ENCODE data around the gene PHF12. TPM values are rescaled to one million over a fixed set of nuclear protein-coding genes. Genes with fewer than 3 reads are reported as not detected.
A peak's percentile ranks its signal among the peaks of the same experiment; 100 is the strongest.
"Not testable (repeated sequence)": the region's sequence is repeated elsewhere in the genome, so short reads cannot be mapped to it uniquely, and the experiment has no call there.

PHF12 gene
- total RNA-seq, 1 donor from 2014 or later: 58.4 TPM

- H3K27me3 Mint-ChIP-seq (ENCODE audit: insufficient read depth): no peaks in the 10 kb centered on the region
- intact Hi-C loops (cut with micrococcal nuclease): no loop called here
- peak overlapping the region; percentile 12 for H3K4me3 Mint-ChIP-seq
- peaks cover 30% of the 10 kb centered on the region for H3K36me3 Mint-ChIP-seq (ENCODE audit: low read depth)
- DNase-seq (ENCODE audit: low spot score): no peak
- H3K27ac Mint-ChIP-seq: no peak overlapping the region
- peaks cover 60% of the 10 kb centered on the region for H3K4me1 Mint-ChIP-seq (ENCODE audit: low read depth)
- H3K9me3 Mint-ChIP-seq: no peaks in the 10 kb centered on the region
Measured at GRCh38 chr17:28899212-28899815, 52.0 kb downstream of the PHF12 start.

- intact Hi-C loops (cut with micrococcal nuclease): no loop called here
- peak overlapping the region; percentile 96 for H3K27ac Mint-ChIP-seq
- no peaks in the 10 kb centered on the region for H3K9me3 Mint-ChIP-seq
- peaks cover 29% of the 10 kb centered on the region for H3K36me3 Mint-ChIP-seq (ENCODE audit: low read depth)
- H3K4me1 Mint-ChIP-seq (ENCODE audit: low read depth): peaks cover 64% of the 10 kb centered on the region
- H3K4me3 Mint-ChIP-seq: peak overlapping the region; percentile 95
- DNase-seq (ENCODE audit: low spot score): no peak
- no peaks in the 10 kb centered on the region for H3K27me3 Mint-ChIP-seq (ENCODE audit: insufficient read depth)
Measured at GRCh38 chr17:28898527-28898955, 52.8 kb downstream of the PHF12 start.

- intact Hi-C loops (cut with micrococcal nuclease): loop anchor here (1.0 kb wide), 2 partner anchors 56 to 135 kb away; partner anchors contain the start of gene FAM222B
- DNase-seq (ENCODE audit: low spot score): no peak
- no peaks in the 10 kb centered on the region for H3K27me3 Mint-ChIP-seq (ENCODE audit: insufficient read depth)
Measured at GRCh38 chr17:28897769-28898526, 53.4 kb downstream of the PHF12 start.

GRCh38 chr17:28896884-28897768 is 54.2 kb downstream of the PHF12 start, which contains the start of gene FLOT2:
TSS of gene FLOT2 (minus strand) at chr17:28897733. CDS start at chr17:28897574, 159 bp downstream.
- peak; percentile 50 for DNase-seq (ENCODE audit: low spot score)
- intact Hi-C loops (cut with micrococcal nuclease): loop anchor here (1.0 kb wide), 2 partner anchors 55 to 134 kb away; partner anchors contain the start of gene FAM222B
- peak within 1 kb of the TSS; percentile 95 for H3K4me3 Mint-ChIP-seq
- peaks cover 36% of the 10 kb centered on the region for H3K36me3 Mint-ChIP-seq (ENCODE audit: low read depth)
- H3K4me1 Mint-ChIP-seq (ENCODE audit: low read depth): peaks cover 68% of the 10 kb centered on the region
- H3K27ac Mint-ChIP-seq: peak within 1 kb of the TSS; percentile 96
- no peaks in the 10 kb centered on the region for H3K27me3 Mint-ChIP-seq (ENCODE audit: insufficient read depth)
- H3K9me3 Mint-ChIP-seq: no peaks in the 10 kb centered on the region

More at GRCh38 chr17:28897769-28898526, 53.4 kb downstream of the PHF12 start:
- Mint-ChIP-seq H3K9me3 (no peaks in the 10 kb centered on the region), H3K4me1 (ENCODE audit: low read depth) (peaks cover 65% of the 10 kb centered on the region), H3K4me3 (peak overlapping the region; percentile 95), H3K36me3 (ENCODE audit: low read depth) (peaks cover 35% of the 10 kb centered on the region), H3K27ac (peak overlapping the region; percentile 96)

GRCh38 chr17:28896491-28896883 is 54.8 kb downstream of the PHF12 start:
- no peaks in the 10 kb centered on the region for H3K9me3 Mint-ChIP-seq
- H3K36me3 Mint-ChIP-seq (ENCODE audit: low read depth): peaks cover 33% of the 10 kb centered on the region
- no peak for DNase-seq (ENCODE audit: low spot score)
- peak overlapping the region; percentile 73 for H3K27ac Mint-ChIP-seq
- no peaks in the 10 kb centered on the region for H3K27me3 Mint-ChIP-seq (ENCODE audit: insufficient read depth)
- intact Hi-C loops (cut with micrococcal nuclease): no loop called here
- H3K4me3 Mint-ChIP-seq: peak overlapping the region; percentile 95
- H3K4me1 Mint-ChIP-seq (ENCODE audit: low read depth): peaks cover 66% of the 10 kb centered on the region

- H3K4me3 Mint-ChIP-seq: peak overlapping the region; percentile 95
- H3K27ac Mint-ChIP-seq: peak overlapping the region; percentile 73
- no peaks in the 10 kb centered on the region for H3K9me3 Mint-ChIP-seq
- no peaks in the 10 kb centered on the region for H3K27me3 Mint-ChIP-seq (ENCODE audit: insufficient read depth)
- intact Hi-C loops (cut with micrococcal nuclease): no loop called here
- no peak for DNase-seq (ENCODE audit: low spot score)
- H3K4me1 Mint-ChIP-seq (ENCODE audit: low read depth): peaks cover 69% of the 10 kb centered on the region
- peaks cover 38% of the 10 kb centered on the region for H3K36me3 Mint-ChIP-seq (ENCODE audit: low read depth)
Measured at GRCh38 chr17:28895794-28896447, 55.4 kb downstream of the PHF12 start.

GRCh38 chr17:28893248-28894183 is 57.8 kb downstream of the PHF12 start:
- peaks cover 26% of the 10 kb centered on the region for H3K36me3 Mint-ChIP-seq (ENCODE audit: low read depth)
- peak overlapping the region; percentile 84 for H3K4me3 Mint-ChIP-seq
- intact Hi-C loops (cut with micrococcal nuclease); DNase-seq (ENCODE audit: low spot score); H3K27me3 Mint-ChIP-seq (ENCODE audit: insufficient read depth); H3K9me3 Mint-ChIP-seq: not testable (repeated sequence)
- peak overlapping the region; percentile 99 for H3K27ac Mint-ChIP-seq
- H3K4me1 Mint-ChIP-seq (ENCODE audit: low read depth): peaks cover 62% of the 10 kb centered on the region

- no peak for DNase-seq (ENCODE audit: low spot score)
- no peaks in the 10 kb centered on the region for H3K9me3 Mint-ChIP-seq
- H3K4me3 Mint-ChIP-seq: peak overlapping the region; percentile 12
- H3K27me3 Mint-ChIP-seq (ENCODE audit: insufficient read depth): no peaks in the 10 kb centered on the region
- intact Hi-C loops (cut with micrococcal nuclease): no loop called here
- peaks cover 55% of the 10 kb centered on the region for H3K4me1 Mint-ChIP-seq (ENCODE audit: low read depth)
- H3K27ac Mint-ChIP-seq: peak overlapping the region; percentile 85
- H3K36me3 Mint-ChIP-seq (ENCODE audit: low read depth): peaks cover 22% of the 10 kb centered on the region
Measured at GRCh38 chr17:28892024-28892423, 59.3 kb downstream of the PHF12 start.

- peaks cover 47% of the 10 kb centered on the region for H3K4me1 Mint-ChIP-seq (ENCODE audit: low read depth)
- H3K27me3 Mint-ChIP-seq (ENCODE audit: insufficient read depth): no peaks in the 10 kb centered on the region
- peaks cover 27% of the 10 kb centered on the region for H3K36me3 Mint-ChIP-seq (ENCODE audit: low read depth)
- no peak for DNase-seq (ENCODE audit: low spot score)
- intact Hi-C loops (cut with micrococcal nuclease): no loop called here
- H3K9me3 Mint-ChIP-seq: no peaks in the 10 kb centered on the region
- H3K4me3 Mint-ChIP-seq: peak overlapping the region; percentile 12
- peak overlapping the region; percentile 85 for H3K27ac Mint-ChIP-seq
Measured at GRCh38 chr17:28891201-28891600, 60.1 kb downstream of the PHF12 start.

GRCh38 chr17:28889996-28890395 is 61.3 kb downstream of the PHF12 start:
- intact Hi-C loops (cut with micrococcal nuclease): no loop called here
- Mint-ChIP-seq H3K36me3 (ENCODE audit: low read depth) (peaks cover 28% of the 10 kb centered on the region), H3K4me3 (peak overlapping the region; percentile 11), H3K9me3 (no peaks in the 10 kb centered on the region), H3K27ac (peak overlapping the region; percentile 53), H3K4me1 (ENCODE audit: low read depth) (peaks cover 40% of the 10 kb centered on the region), H3K27me3 (ENCODE audit: insufficient read depth) (no peaks in the 10 kb centered on the region)
- DNase-seq (ENCODE audit: low spot score): no peak

- no peak overlapping the region for H3K27ac Mint-ChIP-seq
- intact Hi-C loops (cut with micrococcal nuclease): no loop called here
Measured at GRCh38 chr17:28888832-28889231, 62.5 kb downstream of the PHF12 start.

More at GRCh38 chr17:28888832-28889231, 62.5 kb downstream of the PHF12 start:
- Mint-ChIP-seq H3K4me1 (ENCODE audit: low read depth) (peaks cover 40% of the 10 kb centered on the region), H3K9me3 (no peaks in the 10 kb centered on the region), H3K27me3 (ENCODE audit: insufficient read depth) (no peaks in the 10 kb centered on the region), H3K4me3 (no peak overlapping the region), H3K36me3 (ENCODE audit: low read depth) (peaks cover 33% of the 10 kb centered on the region)
- no peak for DNase-seq (ENCODE audit: low spot score)
